Choroid plexus epithelial cell (primary cell): ENCODE results near the gene RAP2A.
A peak's percentile ranks its signal among the peaks of the same experiment; 100 is the strongest.

Experiments used
- DNase-seq: peaks from one replicate; pipeline ENCODE4 v3.0.0-alpha.2; 2010; ENCODE audit warnings: low read depth
- H3K4me3 ChIP-seq: 2 replicates; pipeline ENCODE4 v1.5.1; 2011; ENCODE audit warnings: low read depth, mild to moderate bottlenecking, control low read depth, low read length, moderate library complexity
- TF ChIP-seq, protein P1 (sequence below): conservative IDR thresholded peaks from 2 replicates; pipeline ENCODE4 v1.5.1; 2011; ENCODE audit warnings: low read depth, mild to moderate bottlenecking, control low read depth, inconsistent platforms, low read length, moderate library complexity

RAP2A gene

GRCh38 chr13:97446448-97446847 is 12.5 kb downstream of the RAP2A start:
- no peak overlapping the region for H3K4me3 ChIP-seq
- DNase-seq = no peak
- TF ChIP-seq, protein P1, sequence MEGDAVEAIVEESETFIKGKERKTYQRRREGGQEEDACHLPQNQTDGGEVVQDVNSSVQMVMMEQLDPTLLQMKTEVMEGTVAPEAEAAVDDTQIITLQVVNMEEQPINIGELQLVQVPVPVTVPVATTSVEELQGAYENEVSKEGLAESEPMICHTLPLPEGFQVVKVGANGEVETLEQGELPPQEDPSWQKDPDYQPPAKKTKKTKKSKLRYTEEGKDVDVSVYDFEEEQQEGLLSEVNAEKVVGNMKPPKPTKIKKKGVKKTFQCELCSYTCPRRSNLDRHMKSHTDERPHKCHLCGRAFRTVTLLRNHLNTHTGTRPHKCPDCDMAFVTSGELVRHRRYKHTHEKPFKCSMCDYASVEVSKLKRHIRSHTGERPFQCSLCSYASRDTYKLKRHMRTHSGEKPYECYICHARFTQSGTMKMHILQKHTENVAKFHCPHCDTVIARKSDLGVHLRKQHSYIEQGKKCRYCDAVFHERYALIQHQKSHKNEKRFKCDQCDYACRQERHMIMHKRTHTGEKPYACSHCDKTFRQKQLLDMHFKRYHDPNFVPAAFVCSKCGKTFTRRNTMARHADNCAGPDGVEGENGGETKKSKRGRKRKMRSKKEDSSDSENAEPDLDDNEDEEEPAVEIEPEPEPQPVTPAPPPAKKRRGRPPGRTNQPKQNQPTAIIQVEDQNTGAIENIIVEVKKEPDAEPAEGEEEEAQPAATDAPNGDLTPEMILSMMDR = no peak

- no peak overlapping the region for H3K4me3 ChIP-seq
- DNase-seq = no peak
- TF ChIP-seq, protein P1 = no peak
Measured at GRCh38 chr13:97448503-97449251, 14.7 kb downstream of the RAP2A start.

GRCh38 chr13:97454699-97455098 is 20.7 kb downstream of the RAP2A start:
- TF ChIP-seq, protein P1 = no peak
- DNase-seq = no peak
- no peak overlapping the region for H3K4me3 ChIP-seq

DNA sequence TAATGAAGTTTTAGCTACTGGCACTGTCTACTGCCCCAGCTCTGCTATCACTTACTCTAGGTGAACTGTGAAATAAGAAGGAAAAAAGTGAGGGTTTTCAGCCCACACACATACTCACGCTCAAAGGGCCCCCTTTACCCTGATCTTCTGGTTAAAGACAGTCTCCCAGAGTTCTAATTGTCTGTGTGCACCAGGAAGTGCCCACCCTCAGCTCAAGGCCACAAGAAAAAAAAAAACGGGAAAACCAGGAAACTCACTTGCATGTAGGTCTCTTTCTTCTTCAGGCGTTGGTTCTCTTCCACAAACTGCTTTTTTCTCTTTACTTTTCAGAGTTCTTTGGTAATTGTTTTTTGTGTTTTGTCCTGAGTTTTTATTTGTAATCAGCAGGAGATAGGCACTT is 22.1 kb downstream of the RAP2A start:
- TF ChIP-seq, protein P1 = no peak
- DNase-seq = no peak
- H3K4me3 ChIP-seq = no peak overlapping the region

DNA sequence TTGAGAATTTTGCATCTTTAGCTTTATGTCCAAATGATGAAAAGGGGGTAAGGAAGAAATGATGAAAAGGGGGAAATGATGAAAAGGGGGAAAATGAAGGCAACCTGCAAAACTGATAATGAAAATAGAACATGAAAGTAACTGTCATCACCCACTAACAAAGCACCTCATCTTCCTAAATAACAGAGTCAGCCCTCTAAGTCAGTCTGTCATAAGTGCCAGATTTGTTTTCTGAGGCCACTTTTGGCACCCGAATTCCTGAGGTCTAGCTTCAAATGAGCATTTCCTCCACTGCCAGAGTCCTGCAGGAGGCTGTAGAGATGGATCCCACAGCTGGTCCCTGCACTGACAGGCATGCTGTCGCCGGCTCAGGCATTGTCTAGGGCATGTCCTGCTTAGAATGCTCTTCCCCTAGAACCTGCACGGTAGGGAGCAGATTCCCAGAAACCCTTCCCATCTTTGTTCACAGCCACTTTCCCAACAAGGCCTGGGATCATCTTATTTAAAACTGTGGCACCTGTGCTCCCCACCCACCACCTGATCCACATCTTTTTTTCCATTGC is 25.3 kb downstream of the RAP2A start:
- TF ChIP-seq, protein P1 = no peak
- no peak for DNase-seq
- no peak overlapping the region for H3K4me3 ChIP-seq

DNA sequence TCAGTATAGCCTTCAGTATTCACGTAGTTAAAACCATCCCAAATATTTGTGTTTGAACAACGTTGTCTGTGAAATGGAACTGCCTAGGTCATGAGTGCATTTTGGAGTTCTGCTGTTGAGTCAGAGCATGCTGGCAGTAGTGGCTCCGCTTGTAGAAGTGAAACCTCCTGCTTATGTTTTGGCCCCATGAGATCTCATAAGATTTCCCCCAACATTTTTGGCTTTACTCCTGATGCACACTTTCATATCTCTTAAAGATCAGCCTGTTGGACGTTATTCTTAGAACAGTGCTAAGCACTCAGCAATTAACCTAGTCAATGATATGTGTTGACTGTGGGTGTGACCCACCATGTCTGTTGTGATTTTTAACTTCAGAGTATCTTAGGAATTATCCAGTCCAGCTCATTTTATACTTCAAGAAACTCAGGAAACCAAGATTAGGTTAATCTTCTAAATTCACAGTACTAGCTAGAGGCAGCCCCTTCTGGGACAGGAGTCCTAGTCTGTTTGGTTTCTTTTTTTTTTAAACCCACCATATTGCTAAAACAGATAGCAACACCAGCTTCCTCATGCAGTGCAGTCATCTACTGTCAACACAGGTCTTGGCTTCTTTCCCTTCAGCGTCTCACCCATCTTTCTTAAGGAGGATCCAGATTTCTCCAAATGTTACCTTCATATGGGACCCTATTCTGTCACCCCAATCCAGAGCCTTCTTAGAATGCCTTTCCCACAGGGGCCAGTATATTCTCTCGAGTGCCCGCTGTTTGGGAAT is 26.2 kb downstream of the RAP2A start:
- DNase-seq = peak; percentile 61
- TF ChIP-seq, protein P1 = no peak
- H3K4me3 ChIP-seq = no peak overlapping the region
